SH-SY5Y (cell line): Measurements from ENCODE around the gene CDKN2AIP.

ENCODE experiments used
- GATA2 ChIP-seq: IDR thresholded peaks from 2 replicates; pipeline ENCODE4 v1.6.1; 2011; ENCODE audit warnings: mild to moderate bottlenecking, low read depth, low read length
- GATA3 ChIP-seq: IDR thresholded peaks from 2 replicates; pipeline ENCODE4 v1.6.1; 2011; ENCODE audit warnings: low read depth, mild to moderate bottlenecking, low read length, moderate library complexity

DNA sequence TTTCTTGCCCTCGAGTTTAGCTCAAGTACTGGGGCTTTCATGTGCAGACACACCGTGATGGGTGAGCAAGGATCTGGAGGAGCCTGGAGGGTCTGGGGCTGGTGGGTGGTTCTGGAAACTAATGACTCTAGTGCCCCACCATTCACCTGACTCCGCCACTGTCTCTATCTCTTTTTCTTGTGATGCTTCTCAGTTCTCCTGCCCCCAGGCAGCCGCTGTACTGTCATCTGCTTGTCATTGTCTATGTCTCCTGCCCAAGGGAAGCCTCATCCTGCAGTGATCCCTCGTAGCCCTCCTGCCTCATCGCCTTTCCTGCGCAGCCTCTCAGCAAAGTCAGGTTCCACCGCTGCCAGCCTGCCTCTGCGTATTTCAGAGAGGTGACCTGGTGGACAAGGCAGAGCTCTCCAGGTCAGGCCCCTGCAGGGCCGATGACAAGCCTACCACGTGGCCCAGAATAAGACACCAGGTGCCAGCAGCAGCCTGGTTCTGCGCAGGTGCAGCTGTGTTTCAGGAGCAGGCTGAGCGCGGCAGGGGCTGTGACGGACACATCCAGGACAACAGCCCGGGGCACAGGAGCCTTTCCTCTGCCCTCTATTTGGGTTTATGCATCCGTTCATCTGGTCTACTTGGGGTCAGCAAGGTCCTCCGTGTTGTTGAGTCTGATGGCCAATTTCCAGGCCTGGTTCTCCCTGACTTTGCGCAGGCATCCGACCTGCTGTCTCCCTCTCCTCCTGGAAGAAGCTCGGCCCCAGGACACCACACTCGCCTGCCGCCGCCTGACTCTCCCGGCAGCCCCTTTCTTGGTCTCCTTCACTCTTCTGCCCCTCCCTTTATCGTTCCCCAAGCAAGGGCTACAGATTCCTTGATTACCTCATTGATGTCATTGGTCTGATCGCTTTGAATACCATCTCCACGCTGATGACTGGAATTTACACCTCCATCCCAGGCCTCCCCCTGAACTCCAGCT, 30.9 kb upstream of the CDKN2AIP start:
- TF ChIP-seq GATA2 (no peak), GATA3 (no peak)
